HEK293 (cell line): ENCODE data around the gene IQGAP3.

Source experiments
- ZBTB20 ChIP-seq: fragments of 450-650 bp; formaldehyde crosslinking; IDR thresholded peaks from 2 replicates; pipeline ENCODE4 v1.5.1; 2016; ENCODE audit warnings: missing biosample characterization, missing genetic modification characterization
- ZBTB26 ChIP-seq: fragments of 450-650 bp; formaldehyde crosslinking; optimal IDR thresholded peaks from 2 replicates; pipeline ENCODE3; 2016; ENCODE audit warnings: missing biosample characterization, mild to moderate bottlenecking, missing genetic modification characterization
- ZNF311 ChIP-seq: fragments of 450-650 bp; formaldehyde crosslinking; IDR thresholded peaks from 2 replicates; pipeline ENCODE4 v1.5.1; 2017; ENCODE audit warnings: missing biosample characterization, missing genetic modification characterization, borderline replicate concordance
- ZNF830 ChIP-seq: fragments of 450-650 bp; IDR thresholded peaks from 2 replicates; pipeline ENCODE4 v1.5.0; 2018; ENCODE audit warnings: missing biosample characterization, missing genetic modification characterization, low read depth, mild to moderate bottlenecking, moderate library complexity
- TF ChIP-seq, protein P1 (sequence below): fragments of 450-650 bp; formaldehyde crosslinking; IDR thresholded peaks from 2 replicates; pipeline ENCODE4 v1.5.1; 2016; ENCODE audit warnings: missing biosample characterization, missing genetic modification characterization
- TF ChIP-seq, protein P2 (sequence below): fragments of 450-650 bp; formaldehyde crosslinking; IDR thresholded peaks from 2 replicates; pipeline ENCODE4 v1.5.1; 2016; ENCODE audit warnings: missing biosample characterization, missing genetic modification characterization
- TF ChIP-seq, protein P3 (sequence below): fragments of 450-650 bp; formaldehyde crosslinking; IDR thresholded peaks from 2 replicates; pipeline ENCODE4 v1.5.1; 2017; ENCODE audit warnings: missing biosample characterization, missing genetic modification characterization
- TF ChIP-seq, protein P4 (sequence below): sonication (generic); formaldehyde crosslinking; IDR thresholded peaks from 2 replicates; pipeline ENCODE4 v1.8.1; 2022; ENCODE audit warnings: mild to moderate bottlenecking, moderate library complexity, missing genetic modification reagents

- TF ChIP-seq, protein P1, sequence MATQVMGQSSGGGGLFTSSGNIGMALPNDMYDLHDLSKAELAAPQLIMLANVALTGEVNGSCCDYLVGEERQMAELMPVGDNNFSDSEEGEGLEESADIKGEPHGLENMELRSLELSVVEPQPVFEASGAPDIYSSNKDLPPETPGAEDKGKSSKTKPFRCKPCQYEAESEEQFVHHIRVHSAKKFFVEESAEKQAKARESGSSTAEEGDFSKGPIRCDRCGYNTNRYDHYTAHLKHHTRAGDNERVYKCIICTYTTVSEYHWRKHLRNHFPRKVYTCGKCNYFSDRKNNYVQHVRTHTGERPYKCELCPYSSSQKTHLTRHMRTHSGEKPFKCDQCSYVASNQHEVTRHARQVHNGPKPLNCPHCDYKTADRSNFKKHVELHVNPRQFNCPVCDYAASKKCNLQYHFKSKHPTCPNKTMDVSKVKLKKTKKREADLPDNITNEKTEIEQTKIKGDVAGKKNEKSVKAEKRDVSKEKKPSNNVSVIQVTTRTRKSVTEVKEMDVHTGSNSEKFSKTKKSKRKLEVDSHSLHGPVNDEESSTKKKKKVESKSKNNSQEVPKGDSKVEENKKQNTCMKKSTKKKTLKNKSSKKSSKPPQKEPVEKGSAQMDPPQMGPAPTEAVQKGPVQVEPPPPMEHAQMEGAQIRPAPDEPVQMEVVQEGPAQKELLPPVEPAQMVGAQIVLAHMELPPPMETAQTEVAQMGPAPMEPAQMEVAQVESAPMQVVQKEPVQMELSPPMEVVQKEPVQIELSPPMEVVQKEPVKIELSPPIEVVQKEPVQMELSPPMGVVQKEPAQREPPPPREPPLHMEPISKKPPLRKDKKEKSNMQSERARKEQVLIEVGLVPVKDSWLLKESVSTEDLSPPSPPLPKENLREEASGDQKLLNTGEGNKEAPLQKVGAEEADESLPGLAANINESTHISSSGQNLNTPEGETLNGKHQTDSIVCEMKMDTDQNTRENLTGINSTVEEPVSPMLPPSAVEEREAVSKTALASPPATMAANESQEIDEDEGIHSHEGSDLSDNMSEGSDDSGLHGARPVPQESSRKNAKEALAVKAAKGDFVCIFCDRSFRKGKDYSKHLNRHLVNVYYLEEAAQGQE, result no peak
- TF ChIP-seq, protein P2, sequence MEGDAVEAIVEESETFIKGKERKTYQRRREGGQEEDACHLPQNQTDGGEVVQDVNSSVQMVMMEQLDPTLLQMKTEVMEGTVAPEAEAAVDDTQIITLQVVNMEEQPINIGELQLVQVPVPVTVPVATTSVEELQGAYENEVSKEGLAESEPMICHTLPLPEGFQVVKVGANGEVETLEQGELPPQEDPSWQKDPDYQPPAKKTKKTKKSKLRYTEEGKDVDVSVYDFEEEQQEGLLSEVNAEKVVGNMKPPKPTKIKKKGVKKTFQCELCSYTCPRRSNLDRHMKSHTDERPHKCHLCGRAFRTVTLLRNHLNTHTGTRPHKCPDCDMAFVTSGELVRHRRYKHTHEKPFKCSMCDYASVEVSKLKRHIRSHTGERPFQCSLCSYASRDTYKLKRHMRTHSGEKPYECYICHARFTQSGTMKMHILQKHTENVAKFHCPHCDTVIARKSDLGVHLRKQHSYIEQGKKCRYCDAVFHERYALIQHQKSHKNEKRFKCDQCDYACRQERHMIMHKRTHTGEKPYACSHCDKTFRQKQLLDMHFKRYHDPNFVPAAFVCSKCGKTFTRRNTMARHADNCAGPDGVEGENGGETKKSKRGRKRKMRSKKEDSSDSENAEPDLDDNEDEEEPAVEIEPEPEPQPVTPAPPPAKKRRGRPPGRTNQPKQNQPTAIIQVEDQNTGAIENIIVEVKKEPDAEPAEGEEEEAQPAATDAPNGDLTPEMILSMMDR (tag by site-specific recombination), result no peak
- TF ChIP-seq, protein P3, sequence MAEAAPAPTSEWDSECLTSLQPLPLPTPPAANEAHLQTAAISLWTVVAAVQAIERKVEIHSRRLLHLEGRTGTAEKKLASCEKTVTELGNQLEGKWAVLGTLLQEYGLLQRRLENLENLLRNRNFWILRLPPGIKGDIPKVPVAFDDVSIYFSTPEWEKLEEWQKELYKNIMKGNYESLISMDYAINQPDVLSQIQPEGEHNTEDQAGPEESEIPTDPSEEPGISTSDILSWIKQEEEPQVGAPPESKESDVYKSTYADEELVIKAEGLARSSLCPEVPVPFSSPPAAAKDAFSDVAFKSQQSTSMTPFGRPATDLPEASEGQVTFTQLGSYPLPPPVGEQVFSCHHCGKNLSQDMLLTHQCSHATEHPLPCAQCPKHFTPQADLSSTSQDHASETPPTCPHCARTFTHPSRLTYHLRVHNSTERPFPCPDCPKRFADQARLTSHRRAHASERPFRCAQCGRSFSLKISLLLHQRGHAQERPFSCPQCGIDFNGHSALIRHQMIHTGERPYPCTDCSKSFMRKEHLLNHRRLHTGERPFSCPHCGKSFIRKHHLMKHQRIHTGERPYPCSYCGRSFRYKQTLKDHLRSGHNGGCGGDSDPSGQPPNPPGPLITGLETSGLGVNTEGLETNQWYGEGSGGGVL (tag by site-specific recombination), result no peak
- no peak for TF ChIP-seq ZBTB20 (tag by site-specific recombination)
- TF ChIP-seq, protein P4, sequence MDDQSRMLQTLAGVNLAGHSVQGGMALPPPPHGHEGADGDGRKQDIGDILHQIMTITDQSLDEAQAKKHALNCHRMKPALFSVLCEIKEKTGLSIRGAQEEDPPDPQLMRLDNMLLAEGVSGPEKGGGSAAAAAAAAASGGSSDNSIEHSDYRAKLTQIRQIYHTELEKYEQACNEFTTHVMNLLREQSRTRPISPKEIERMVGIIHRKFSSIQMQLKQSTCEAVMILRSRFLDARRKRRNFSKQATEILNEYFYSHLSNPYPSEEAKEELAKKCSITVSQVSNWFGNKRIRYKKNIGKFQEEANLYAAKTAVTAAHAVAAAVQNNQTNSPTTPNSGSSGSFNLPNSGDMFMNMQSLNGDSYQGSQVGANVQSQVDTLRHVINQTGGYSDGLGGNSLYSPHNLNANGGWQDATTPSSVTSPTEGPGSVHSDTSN (CRISPR knock-in tag), result no peak
- TF ChIP-seq ZNF311 (tag by site-specific recombination), result no peak
- no peak for TF ChIP-seq ZBTB26 (tag by site-specific recombination)
- TF ChIP-seq ZNF830 (tag by site-specific recombination), result no peak
These were observed 24.1 kb upstream of the IQGAP3 start for GRCh38 chr1:156596426-156596825.
